Glomerular visceral epithelial cell (primary cell): ENCODE results near the gene COA8.
A peak's percentile ranks its signal among the peaks of the same experiment; 100 is the strongest.

Experiments used
- DNase-seq: peaks from one replicate; pipeline ENCODE4 v3.0.0-alpha.2; 2016; ENCODE audit errors: extremely low spot score

COA8 gene

DNA sequence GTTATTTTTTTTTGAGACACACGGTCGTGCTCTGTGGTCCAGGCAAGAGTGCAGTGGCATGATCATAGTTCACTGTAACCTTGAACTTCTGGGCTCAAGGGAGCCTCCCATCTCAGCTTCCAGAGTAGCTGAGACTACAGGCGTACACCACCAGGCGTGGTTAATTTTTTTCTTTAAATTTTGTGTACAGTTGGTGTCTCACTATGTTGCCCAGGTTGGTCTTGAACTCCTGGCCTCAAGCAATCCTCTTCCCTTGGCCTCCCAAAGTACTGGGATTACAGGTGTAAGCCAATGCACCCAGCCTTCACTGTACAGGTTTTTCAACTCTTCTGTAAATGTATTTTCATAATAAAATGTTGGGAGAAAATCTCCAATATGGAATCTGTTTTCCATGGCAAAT, 60.5 kb downstream of the COA8 start:
- no peak for DNase-seq

DNA sequence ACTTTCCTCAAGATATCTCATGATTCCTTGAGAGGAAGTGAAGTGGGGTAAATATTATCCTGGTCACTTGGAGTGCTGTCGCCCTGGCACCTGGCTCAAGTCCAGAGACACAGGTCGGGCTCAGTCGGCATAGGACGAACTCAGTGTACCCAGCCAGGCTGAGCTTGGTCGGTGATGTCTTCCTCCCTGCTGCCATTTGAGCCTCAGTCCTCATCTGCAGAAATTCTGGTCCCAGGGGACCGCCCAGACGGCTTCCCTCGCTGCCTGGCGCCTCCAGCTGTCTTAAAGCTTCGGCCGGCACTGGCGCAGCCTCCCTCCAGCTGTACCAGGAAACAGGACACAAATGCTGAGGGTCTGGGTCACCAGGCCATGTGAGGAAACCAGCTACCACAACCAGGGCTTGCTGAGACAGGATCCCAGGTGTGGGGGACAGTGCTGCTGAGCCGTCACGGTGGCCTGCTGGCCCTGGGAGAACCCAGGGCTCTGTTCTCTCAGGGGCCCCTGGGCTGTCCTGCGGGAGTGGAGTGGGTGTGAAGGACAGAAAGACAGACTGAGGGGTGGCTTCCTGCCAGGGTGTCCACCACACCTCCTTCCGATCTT, 61.2 kb downstream of the COA8 start:
- no peak for DNase-seq

DNA sequence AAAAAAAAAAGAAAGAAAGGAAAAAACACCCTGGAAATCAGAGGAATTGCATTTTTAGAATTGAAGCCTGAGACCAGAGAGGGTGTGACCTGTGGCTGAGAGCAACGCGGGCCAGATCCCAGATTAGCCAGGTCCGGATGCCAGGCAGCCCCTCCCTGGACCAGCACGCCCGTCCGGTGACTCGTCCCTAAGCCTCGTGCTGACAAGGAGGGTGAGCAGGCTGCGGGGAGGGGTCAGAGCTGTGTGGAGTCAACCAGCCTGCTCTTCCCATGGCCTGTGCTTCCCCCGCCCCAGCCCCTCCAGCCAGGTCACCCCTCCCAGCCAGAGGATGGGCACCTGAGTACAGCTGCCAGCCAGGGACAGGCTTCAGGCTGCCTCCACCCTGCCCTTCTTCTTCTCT, 62.1 kb downstream of the COA8 start:
- peak; percentile 69 for DNase-seq

DNA sequence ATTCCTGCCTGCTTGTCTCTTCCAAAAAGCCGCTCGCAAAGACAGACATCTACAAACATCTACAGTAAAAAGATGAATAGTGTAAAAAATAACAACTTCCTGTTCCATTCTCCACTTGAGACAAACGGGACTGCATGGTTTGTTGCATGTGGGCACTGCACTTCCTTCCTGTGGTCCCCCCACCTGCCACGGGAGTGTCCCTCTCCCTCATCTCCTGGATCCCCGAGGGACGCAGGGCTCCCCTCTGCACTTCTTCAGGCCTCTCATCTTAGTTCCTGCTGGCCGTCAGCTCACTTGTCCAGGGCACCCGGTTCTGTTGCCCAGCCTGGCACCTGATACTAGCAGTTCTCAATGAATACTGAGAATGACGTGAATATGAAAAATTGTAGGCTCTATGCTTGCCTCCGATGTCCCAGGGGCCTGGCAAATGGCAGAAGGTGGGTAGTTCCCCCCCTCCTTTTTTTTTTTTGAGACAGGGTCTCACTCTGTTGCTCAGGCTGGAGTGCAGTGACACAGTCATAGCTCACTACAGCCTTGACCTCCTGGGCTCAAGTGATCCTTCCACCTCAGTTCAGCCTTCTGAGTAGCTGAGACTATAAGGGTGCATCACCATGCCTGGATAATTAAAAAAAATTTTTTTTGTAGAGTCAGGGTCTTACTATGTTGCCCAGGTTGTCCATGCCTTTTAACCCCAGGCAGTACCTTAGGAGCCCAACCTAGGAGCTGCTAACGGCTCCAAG, 62.8 kb downstream of the COA8 start:
- DNase-seq = no peak

DNA sequence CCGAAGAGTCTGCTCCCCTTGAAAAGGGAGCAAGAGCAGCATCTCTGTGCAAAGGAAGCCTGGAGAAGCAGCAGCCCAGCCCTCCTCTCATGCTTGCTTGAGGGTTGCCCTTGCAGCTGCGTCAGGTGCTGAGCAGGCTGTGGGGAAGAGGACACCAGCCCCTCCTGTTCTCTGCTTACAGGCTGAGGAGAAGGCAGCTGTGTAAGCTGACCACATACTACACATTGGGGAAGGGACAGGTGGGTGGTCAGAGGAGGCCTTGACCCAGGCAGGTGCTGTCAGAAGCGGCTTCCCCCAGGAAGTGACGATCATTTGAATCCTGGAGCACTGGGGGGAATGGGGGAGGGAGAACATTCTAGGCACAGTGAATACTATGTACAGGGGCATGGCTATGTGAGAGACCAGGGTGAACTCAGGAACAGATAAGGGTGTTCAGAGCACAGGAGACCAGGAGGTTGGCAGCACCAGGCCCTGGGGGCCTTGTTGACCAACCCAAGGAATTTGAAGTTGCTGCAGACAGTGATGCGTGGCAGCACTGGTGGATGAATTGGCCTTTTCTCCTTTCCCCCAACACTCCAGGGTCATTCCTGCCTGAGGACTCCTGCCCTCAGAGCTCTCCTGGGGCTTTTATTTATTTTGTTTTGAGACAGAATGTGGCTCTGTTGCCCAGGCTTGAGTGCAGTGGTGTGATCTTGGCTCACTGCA, 63.5 kb downstream of the COA8 start:
- no peak for DNase-seq

DNA sequence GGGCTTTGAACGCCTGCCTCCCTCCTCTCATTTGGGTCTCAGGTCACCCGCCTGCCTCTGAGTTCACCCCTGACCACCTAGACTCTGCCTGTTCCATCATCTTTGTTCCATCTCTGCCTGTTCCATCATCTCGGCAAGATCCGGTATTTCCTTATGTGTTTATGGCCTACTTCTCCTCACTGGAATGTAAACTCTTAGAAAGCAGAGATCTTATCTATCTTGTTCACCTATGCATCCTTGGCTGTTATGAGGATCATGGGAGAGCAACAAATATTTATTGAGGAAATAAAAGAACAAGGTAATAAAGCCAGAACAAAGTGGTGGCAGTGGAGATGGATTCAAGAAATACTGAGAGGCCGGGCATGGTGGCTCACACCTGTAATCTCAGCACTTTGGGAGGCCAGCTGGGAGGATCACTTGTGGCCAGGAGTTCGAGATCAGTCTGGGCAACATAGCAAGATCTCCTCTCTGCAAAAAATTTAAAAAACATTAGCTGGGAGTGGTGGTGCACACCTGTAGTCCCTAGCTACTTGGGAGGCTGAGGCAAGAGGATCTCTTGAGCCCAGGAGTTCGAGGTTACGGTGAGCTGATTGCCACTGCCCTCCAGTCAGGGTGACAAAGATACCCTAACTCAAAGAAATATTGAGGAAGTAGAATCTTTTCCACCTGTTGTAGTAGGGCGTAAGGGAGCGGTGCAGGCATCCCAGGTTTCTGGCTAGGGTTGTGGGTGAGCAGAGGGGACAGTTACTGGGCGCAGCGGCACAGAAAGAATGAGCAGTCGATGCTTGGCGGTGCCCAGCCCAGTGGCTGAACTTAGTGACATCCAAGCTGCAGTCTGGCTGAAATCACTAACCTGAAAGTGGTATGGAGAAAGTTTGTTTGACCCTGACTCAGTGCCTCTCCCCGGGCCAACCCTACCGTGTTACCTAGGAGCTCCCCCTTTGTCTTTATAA, 64.6 kb downstream of the COA8 start:
- DNase-seq = no peak

DNA sequence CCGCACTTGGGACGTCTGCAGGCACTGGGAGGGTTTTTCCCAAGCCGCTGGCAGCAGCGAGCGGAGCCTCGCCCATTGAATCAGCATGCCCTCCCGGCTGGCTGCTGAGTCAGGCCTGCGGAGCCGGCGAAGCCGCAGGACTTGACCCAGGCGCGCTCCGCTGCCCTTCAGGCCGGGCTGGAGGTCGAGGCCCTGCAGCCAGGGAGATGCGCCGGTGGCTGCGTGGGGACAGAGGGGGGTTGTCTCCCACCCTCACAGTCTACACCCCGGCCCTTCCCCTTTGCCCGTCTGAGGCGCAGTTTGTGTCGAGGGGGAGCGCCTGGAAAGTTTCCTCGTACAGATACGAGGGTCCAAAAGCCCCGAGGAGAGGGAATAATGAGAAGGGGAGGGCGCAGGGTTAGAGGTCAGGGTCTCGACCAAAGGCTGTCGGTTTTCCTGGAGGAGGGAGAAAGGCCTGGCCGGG, 65.5 kb downstream of the COA8 start:
- peak; percentile 85 for DNase-seq

DNA sequence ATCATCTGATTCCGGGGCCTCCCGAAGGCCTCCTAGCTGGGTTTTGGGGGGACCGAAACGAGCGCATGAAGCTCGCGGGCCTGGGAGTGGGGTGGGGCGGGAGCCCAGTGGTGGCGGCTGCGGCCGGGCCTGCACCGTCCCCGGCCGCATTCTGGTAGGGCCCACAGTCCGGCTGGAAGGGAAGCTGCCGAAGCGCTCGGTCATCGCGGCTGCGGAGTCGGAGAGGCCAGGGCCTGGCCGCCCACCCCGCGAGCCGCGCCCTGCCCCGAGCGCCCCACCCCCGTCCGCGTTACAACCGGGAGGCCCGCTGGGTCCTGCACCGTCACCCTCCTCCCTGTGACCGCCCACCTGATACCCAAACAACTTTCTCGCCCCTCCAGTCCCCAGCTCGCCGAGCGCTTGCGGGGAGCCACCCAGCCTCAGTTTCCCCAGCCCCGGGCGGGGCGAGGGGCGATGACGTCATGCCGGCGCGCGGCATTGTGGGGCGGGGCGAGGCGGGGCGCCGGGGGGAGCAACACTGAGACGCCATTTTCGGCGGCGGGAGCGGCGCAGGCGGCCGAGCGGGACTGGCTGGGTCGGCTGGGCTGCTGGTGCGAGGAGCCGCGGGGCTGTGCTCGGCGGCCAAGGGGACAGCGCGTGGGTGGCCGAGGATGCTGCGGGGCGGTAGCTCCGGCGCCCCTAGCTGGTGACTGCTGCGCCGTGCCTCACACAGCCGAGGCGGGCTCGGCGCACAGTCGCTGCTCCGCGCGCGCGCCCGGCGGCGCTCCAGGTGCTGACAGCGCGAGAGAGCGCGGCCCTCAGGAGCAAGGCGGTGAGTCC, 66.1 kb downstream of the COA8 start, which contains the start of gene KLC1:
Gene KLC1 (plus strand): TSS at position 528 of the 819 bp plus-strand sequence. CDS start 25,354 bp downstream, outside the sequence.
- peak; percentile 71 for DNase-seq

DNA sequence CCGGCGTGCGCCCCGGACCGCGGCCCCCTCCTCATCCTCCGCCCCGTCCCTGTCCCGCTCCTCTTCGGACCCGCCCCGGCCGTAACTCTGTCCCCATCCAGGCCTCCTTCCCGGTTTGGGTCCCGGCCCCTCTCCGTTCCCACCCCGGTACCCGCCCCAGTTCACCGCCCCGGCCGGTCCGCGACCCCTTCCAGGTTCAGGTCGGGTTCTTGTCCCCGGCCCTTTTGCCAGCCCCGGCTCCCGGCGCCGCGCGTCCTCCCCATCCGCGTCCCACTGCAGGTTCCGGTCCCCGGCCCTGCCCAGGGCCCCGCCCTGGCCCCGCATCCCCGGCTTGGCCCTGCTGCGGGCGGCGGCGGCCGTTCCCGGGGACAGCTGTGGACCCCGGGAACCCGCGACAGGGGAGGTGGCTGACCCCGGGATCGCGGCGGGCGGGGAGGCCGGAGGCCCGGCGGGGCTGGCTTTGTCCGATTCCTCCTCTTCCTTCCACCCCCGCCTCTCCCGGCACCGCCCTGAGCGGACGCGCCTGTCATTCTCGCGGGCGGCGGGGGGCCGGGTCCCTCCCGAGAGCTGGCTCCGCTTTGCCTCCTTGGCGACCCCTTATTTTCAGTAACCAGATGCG, 66.9 kb downstream of the COA8 start:
- peak; percentile 13 for DNase-seq

DNA sequence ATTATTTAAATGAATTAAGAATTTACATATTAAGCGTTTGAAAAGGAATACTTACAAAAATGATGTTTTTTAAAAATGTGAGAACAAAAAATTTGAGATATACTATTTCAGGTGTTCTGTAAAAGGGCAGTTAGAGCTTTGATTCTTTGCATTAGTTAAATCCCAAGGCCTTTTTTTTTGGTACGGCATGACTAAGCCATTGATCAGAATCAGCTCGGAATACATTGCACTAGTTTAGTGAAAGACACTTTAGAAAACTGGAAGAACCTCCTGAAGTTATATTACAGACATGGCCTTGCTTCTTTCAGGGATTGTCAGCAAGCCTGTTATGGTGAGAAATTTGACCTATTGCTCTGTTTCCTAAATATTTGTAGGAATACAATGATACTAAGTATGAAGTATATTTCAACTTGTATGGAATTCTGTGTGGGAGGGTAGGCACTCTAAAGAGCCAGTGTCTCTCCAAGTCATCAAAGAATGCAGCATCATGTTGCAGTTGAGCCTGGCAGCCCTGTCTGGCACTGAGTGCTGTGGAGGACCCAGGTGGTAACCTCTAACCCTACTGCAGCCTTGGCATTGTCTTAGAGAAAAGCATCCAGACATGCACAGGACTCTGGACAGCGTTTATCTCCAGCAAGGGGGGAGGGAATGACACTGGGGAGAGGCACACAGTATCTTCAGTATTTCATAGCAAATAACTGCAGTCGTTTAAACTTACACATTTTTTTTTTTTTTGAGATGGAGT, 67.8 kb downstream of the COA8 start:
- DNase-seq = no peak

DNA sequence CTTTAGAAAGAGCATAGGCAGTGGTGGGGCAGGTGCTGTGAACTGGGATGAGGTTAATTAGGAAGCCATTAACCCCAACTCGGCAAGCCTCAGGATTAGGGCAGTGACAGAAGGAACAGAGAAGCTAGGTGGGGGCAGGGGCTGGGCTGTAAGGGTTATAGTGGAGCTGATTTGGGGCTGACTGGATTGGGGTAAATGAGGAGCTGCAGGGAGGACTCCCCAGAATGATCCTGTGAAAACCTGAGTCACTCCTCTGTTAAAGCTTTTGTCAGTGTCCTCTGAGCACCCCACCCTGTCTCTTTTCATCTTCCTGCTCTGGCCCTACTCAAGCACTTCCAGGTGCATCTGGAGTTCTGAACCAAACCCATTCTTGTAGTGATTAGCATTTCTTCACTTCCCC, 70.6 kb downstream of the COA8 start:
- no peak for DNase-seq

DNA sequence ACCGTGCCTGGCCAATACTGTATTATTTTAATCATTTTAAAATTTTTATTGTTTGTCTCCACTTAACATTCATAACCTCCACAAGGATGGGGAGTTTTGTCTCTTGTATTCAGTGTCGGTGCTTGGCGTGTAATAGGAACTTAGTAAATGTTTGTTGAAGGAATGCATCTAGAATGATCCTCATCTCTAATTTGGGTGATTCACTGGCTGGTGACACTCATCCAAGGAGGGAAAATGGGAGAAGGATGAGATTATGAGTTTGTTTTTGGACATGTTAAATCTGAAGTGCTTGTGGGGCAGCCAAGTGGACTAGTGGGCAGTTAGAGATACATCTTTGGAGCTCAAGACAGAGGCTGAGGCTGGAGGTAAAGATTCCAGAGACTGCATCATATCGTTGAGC, 71.4 kb downstream of the COA8 start:
- no peak for DNase-seq

DNA sequence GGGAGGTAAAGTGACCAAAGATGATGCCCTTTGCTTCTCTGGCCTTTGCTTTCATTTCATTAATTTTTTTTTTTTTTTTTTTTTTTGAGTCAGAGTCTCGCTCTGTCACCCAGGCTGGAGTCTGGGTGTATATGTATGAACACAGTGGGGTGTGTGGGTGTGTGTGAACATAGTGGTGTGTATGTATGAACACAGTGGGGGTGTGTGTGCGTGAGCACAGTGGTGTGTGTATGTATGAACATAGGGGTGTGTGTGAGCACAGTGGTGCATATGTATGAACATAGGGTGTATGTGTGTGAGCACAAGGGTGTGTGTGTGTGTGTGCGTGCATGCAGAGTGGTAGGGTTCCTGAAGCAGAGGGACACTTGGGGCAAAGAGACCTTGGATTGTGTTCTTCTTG, 75.8 kb downstream of the COA8 start:
- no peak for DNase-seq
